Epidermal melanocyte (primary cell): ENCODE data around the gene UBE2J2.

Experiments
- DNase-seq: peaks from one replicate; pipeline ENCODE4 v3.0.0; 2011; ENCODE audit warnings: low spot score; ENCODE audit not compliant: insufficient read length

Gene UBE2J2

GRCh38 chr1:1213345-1214265, 60.0 kb downstream of the UBE2J2 start, which contains the start of gene TNFRSF4:
TNFRSF4 (minus strand) TSS chr1:1214153; CDS start chr1:1214127, 26 bp downstream.
- no peak for DNase-seq

GRCh38 chr1:1212780-1213344, 60.8 kb downstream of the UBE2J2 start:
- DNase-seq, result no peak

GRCh38 chr1:1211541-1212441, 61.9 kb downstream of the UBE2J2 start:
- DNase-seq, result no peak

GRCh38 chr1:1210726-1211540, 62.7 kb downstream of the UBE2J2 start:
- DNase-seq, result no peak

- no peak for DNase-seq
Measured at GRCh38 chr1:1208713-1209433, 64.8 kb downstream of the UBE2J2 start.

GRCh38 chr1:1207571-1207892, 66.1 kb downstream of the UBE2J2 start:
- no peak for DNase-seq

- no peak for DNase-seq
Measured at GRCh38 chr1:1206966-1207531, 66.6 kb downstream of the UBE2J2 start.

- no peak for DNase-seq
Measured at GRCh38 chr1:1206376-1206965, 67.2 kb downstream of the UBE2J2 start, which contains the start of gene TNFRSF18. TNFRSF18 (minus strand) TSS chr1:1206592; CDS start chr1:1206571, 21 bp downstream.

- no peak for DNase-seq
Measured at GRCh38 chr1:1205769-1206375, 67.8 kb downstream of the UBE2J2 start.

GRCh38 chr1:1204998-1205768, 68.5 kb downstream of the UBE2J2 start:
- DNase-seq, result no peak

GRCh38 chr1:1204425-1204920, 69.2 kb downstream of the UBE2J2 start:
- DNase-seq, result no peak
